T follicular helper cell (primary cell): ENCODE data around the gene GANC.
"Not testable (repeated sequence)": the region's sequence is repeated elsewhere in the genome, so short reads cannot be mapped to it uniquely, and the experiment has no call there.

Experiments used
- DNase-seq: peaks from one replicate; pipeline ENCODE4 v3.0.0-alpha.2; 2020; ENCODE audit warnings: low read depth

Gene GANC

GRCh38 chr15:42282926-42283325 is 9.9 kb downstream of the GANC start:
- no peak for DNase-seq

- DNase-seq: no peak
These were observed 10.7 kb downstream of the GANC start for GRCh38 chr15:42283671-42284070.

- no peak for DNase-seq
These were observed 11.6 kb downstream of the GANC start for GRCh38 chr15:42284551-42284950.

GRCh38 chr15:42285034-42285433 is 12.0 kb downstream of the GANC start:
- DNase-seq: no peak

- no peak for DNase-seq
These were observed 13.5 kb downstream of the GANC start for GRCh38 chr15:42286445-42287029.

- no peak for DNase-seq
These were observed 14.9 kb downstream of the GANC start for GRCh38 chr15:42287931-42288330.

- no peak for DNase-seq
These were observed 16.2 kb downstream of the GANC start for GRCh38 chr15:42289166-42289565.

GRCh38 chr15:42301004-42301403 is 28.0 kb downstream of the GANC start:
- not testable (repeated sequence) for DNase-seq

- DNase-seq: no peak
These were observed 33.7 kb downstream of the GANC start for GRCh38 chr15:42306681-42307080.

GRCh38 chr15:42313463-42313862 is 40.5 kb downstream of the GANC start:
- DNase-seq: no peak

- no peak for DNase-seq
These were observed 41.8 kb downstream of the GANC start for GRCh38 chr15:42314818-42315217.

GRCh38 chr15:42315521-42315920 is 42.5 kb downstream of the GANC start:
- DNase-seq: no peak

GRCh38 chr15:42316282-42316805 is 43.3 kb downstream of the GANC start:
- DNase-seq: not testable (repeated sequence)

- no peak for DNase-seq
These were observed 46.2 kb downstream of the GANC start for GRCh38 chr15:42319206-42319605.

- DNase-seq: no peak
These were observed 51.3 kb downstream of the GANC start for GRCh38 chr15:42324308-42324707.

- DNase-seq: no peak
These were observed 56.2 kb downstream of the GANC start for GRCh38 chr15:42329161-42329560.

- no peak for DNase-seq
These were observed 57.0 kb downstream of the GANC start for GRCh38 chr15:42329992-42330391.

GRCh38 chr15:42331235-42331634 is 58.2 kb downstream of the GANC start:
- DNase-seq: no peak

- DNase-seq: no peak
These were observed 59.3 kb downstream of the GANC start for GRCh38 chr15:42332331-42332730.

- no peak for DNase-seq
These were observed 62.1 kb downstream of the GANC start for GRCh38 chr15:42335074-42335473.

- DNase-seq: not testable (repeated sequence)
These were observed 63.6 kb downstream of the GANC start for GRCh38 chr15:42336650-42337049.

- not testable (repeated sequence) for DNase-seq
These were observed 64.1 kb downstream of the GANC start for GRCh38 chr15:42337104-42337503.

- DNase-seq: no peak
These were observed 65.5 kb downstream of the GANC start for GRCh38 chr15:42338500-42338899.

GRCh38 chr15:42343596-42344232 is 70.7 kb downstream of the GANC start:
- DNase-seq: no peak
